ENCODE data around the gene SLC16A12. TPM values are rescaled to one million over a fixed set of nuclear protein-coding genes. Genes with fewer than 3 reads are reported as not detected.

Gene SLC16A12
- total RNA-seq, 4 donors from 2014 or later = 25.4 to 137 (median 35.3) TPM

GRCh38 chr10:89505640-89506275, 29.6 kb downstream of the SLC16A12 start:
- WGBS, 2 donors = 89 to 93% methylated on average over 13 of the region's 13 CpGs

GRCh38 chr10:89504691-89505090, 30.7 kb downstream of the SLC16A12 start:
- Histone ChIP-seq H3K27ac (peak overlapping the region; percentile 77 to 89 (median 83)), H3K36me3 (no peaks in the 10 kb centered on the region), H3K4me3 (replicated peaks in 1 of 3) (no peak overlapping the region), H3K9me3 (no peaks in the 10 kb centered on the region), H3K27me3 (no peaks in the 10 kb centered on the region), H3K4me1 (peaks cover 24 to 33% of the 10 kb centered on the region in 2 donors)
- TF ChIP-seq CTCF (IDR thresholded peaks at IDR 0.05) (no peak), POLR2A (IDR thresholded peaks at IDR 0.05) (peak in 1 of 2 donors; percentile 34)
- intact Hi-C loops (cut with DNase I) = no loop called here
- WGBS, 2 donors = 38 to 54% methylated on average over 2 of the region's 2 CpGs
- DNase-seq = peak; percentile 89 to 90

More at GRCh38 chr10:89505640-89506275, 29.6 kb downstream of the SLC16A12 start:
- no peak for DNase-seq
- H3K9me3 ChIP-seq = no peaks in the 10 kb centered on the region
- H3K4me1 ChIP-seq = peaks cover 24 to 33% of the 10 kb centered on the region in 2 donors
- no peaks in the 10 kb centered on the region for H3K36me3 ChIP-seq
- TF ChIP-seq POLR2A (IDR thresholded peaks at IDR 0.05) = no peak
- TF ChIP-seq CTCF (IDR thresholded peaks at IDR 0.05) = no peak
- intact Hi-C loops (cut with DNase I) = no loop called here
- H3K27me3 ChIP-seq = no peaks in the 10 kb centered on the region
- H3K27ac ChIP-seq = peak overlapping the region; percentile 64 to 83 (median 77)
- H3K4me3 ChIP-seq (replicated peaks in 1 of 3) = no peak overlapping the region

- Histone ChIP-seq H3K9me3 (no peaks in the 10 kb centered on the region), H3K4me1 (peaks cover 24 to 33% of the 10 kb centered on the region in 2 donors), H3K27ac (peak overlapping the region; percentile 77 to 89 (median 83)), H3K36me3 (no peaks in the 10 kb centered on the region), H3K27me3 (no peaks in the 10 kb centered on the region), H3K4me3 (replicated peaks in 1 of 3) (no peak overlapping the region)
- intact Hi-C loops (cut with DNase I) = no loop called here
- TF ChIP-seq CTCF (IDR thresholded peaks at IDR 0.05) (no peak), POLR2A (IDR thresholded peaks at IDR 0.05) (no peak)
- 59 to 61% methylated on average over 4 of the region's 4 CpGs for WGBS, 2 donors
- DNase-seq = no peak
Measured at GRCh38 chr10:89503652-89504370, 31.6 kb downstream of the SLC16A12 start.

- H3K36me3 ChIP-seq = no peaks in the 10 kb centered on the region
- intact Hi-C loops (cut with DNase I) = no loop called here
- TF ChIP-seq CTCF (IDR thresholded peaks at IDR 0.05) = no peak
- TF ChIP-seq POLR2A (IDR thresholded peaks at IDR 0.05) = no peak
- H3K4me3 ChIP-seq (replicated peaks in 1 of 3) = no peak overlapping the region
- peak overlapping the region; percentile 77 to 89 (median 83) for H3K27ac ChIP-seq
- peaks cover 24 to 34% of the 10 kb centered on the region in 2 donors for H3K4me1 ChIP-seq
- no peaks in the 10 kb centered on the region for H3K27me3 ChIP-seq
- H3K9me3 ChIP-seq = no peaks in the 10 kb centered on the region
- WGBS, 2 donors = 94 to 96% methylated on average over 3 of the region's 3 CpGs
- no peak for DNase-seq
Measured at GRCh38 chr10:89503151-89503550, 32.2 kb downstream of the SLC16A12 start.

- intact Hi-C loops (cut with DNase I) = no loop called here
- DNase-seq = peak in 1 of 2 donors; percentile 30
- H3K4me1 ChIP-seq = peaks cover 24 to 37% of the 10 kb centered on the region in 2 donors
- H3K27me3 ChIP-seq = no peaks in the 10 kb centered on the region
- H3K27ac ChIP-seq = peak overlapping the region; percentile 77 to 89 (median 83)
- WGBS, 2 donors = 38 to 55% methylated on average over 1 of the region's 1 CpG
- H3K4me3 ChIP-seq (replicated peaks in 1 of 3) = no peak overlapping the region
- no peaks in the 10 kb centered on the region for H3K36me3 ChIP-seq
- TF ChIP-seq CTCF (IDR thresholded peaks at IDR 0.05) (no peak), POLR2A (IDR thresholded peaks at IDR 0.05) (no peak)
- no peaks in the 10 kb centered on the region for H3K9me3 ChIP-seq
Measured at GRCh38 chr10:89502549-89502948, 32.8 kb downstream of the SLC16A12 start.
